GM23338 (cell line): Measurements from ENCODE around the gene MPL. TPM values are rescaled to one million over a fixed set of nuclear protein-coding genes. Genes with fewer than 3 reads are reported as not detected.

Experiments
- ATAC-seq: fragments of 200-7000 bp; cut with Tn5 transposase; 3 replicates; pipeline ENCODE4 v1.9.1; 2020
- DNase-seq: peaks from one replicate; pipeline ENCODE4 v3.0.0-alpha.2; 2015; ENCODE audit warnings: low spot score
- H2AFZ ChIP-seq: fragments of 200-600 bp; sonication (generic); 2 replicates; pipeline ENCODE4 v1.8.0; 2016; ENCODE audit warnings: antibody characterized with exemption, mild to moderate bottlenecking, moderate library complexity
- H3F3A ChIP-seq: fragments of 200-600 bp; sonication (generic); replicated peaks from 2 replicates; pipeline ENCODE4 v1.8.0; 2017; ENCODE audit warnings: antibody characterized with exemption, mixed run types, low read depth
- H3K27ac ChIP-seq: fragments of 200-600 bp; sonication (generic); 2 replicates; pipeline ENCODE4 v1.6.1; 2016; ENCODE audit warnings: low read depth
- H3K27me3 ChIP-seq: fragments of 200-600 bp; sonication (generic); 2 replicates; pipeline ENCODE4 v1.8.0; 2016; ENCODE audit warnings: mild to moderate bottlenecking, mixed run types, moderate library complexity; ENCODE audit not compliant: insufficient read depth
- H3K36me3 ChIP-seq: fragments of 200-600 bp; sonication (generic); 2 replicates; pipeline ENCODE4 v1.8.0; 2016; ENCODE audit warnings: mild to moderate bottlenecking; ENCODE audit not compliant: insufficient read depth
- H3K4me1 ChIP-seq: fragments of 200-600 bp; sonication (generic); 2 replicates; pipeline ENCODE4 v1.8.0; 2016; ENCODE audit warnings: mild to moderate bottlenecking, moderate library complexity; ENCODE audit not compliant: insufficient read depth
- H3K4me2 ChIP-seq: fragments of 200-600 bp; sonication (generic); 2 replicates; pipeline ENCODE4 v1.7.1; 2017; ENCODE audit warnings: mixed run types
- H3K4me3 ChIP-seq: fragments of 200-600 bp; sonication (generic); 2 replicates; pipeline ENCODE4 v1.6.1; 2016; ENCODE audit warnings: mixed run types
- H3K79me2 ChIP-seq: fragments of 200-600 bp; sonication (generic); replicated peaks from 2 replicates; pipeline ENCODE4 v1.8.0; 2017; ENCODE audit warnings: mild to moderate bottlenecking; ENCODE audit not compliant: insufficient read depth
- H3K9me2 ChIP-seq: fragments of 200-600 bp; sonication (generic); 2 replicates; pipeline ENCODE4 v1.8.0; 2017; ENCODE audit not compliant: insufficient read depth
- H4K20me1 ChIP-seq: fragments of 200-600 bp; sonication (generic); replicated peaks from 2 replicates; pipeline ENCODE4 v1.8.0; 2017; ENCODE audit warnings: mild to moderate bottlenecking; ENCODE audit not compliant: insufficient read depth
- H3K27ac Mint-ChIP-seq: 2 replicates; pipeline ENCODE4 v1.8.0; 2020; ENCODE audit warnings: inconsistent platforms, mild to moderate bottlenecking, moderate library complexity, mixed read lengths
- H3K27me3 Mint-ChIP-seq: 3 replicates; pipeline ENCODE4 v1.8.0; 2022; ENCODE audit warnings: low read depth, mild to moderate bottlenecking, moderate library complexity, mixed read lengths, inconsistent platforms; ENCODE audit not compliant: insufficient read depth, poor library complexity
- H3K36me3 Mint-ChIP-seq: 3 replicates; pipeline ENCODE4 v1.8.0; 2021; ENCODE audit warnings: low read depth, mild to moderate bottlenecking, inconsistent platforms, moderate library complexity, mixed read lengths
- H3K4me1 Mint-ChIP-seq: 3 replicates; pipeline ENCODE4 v1.8.0; 2020; ENCODE audit warnings: mild to moderate bottlenecking, inconsistent platforms, mixed read lengths
- H3K4me3 Mint-ChIP-seq: 3 replicates; pipeline ENCODE4 v1.8.0; 2021; ENCODE audit warnings: moderate library complexity, mild to moderate bottlenecking, inconsistent platforms, mixed read lengths
- H3K9me3 Mint-ChIP-seq: 3 replicates; pipeline ENCODE4 v1.8.0; 2020; ENCODE audit warnings: moderate library complexity, mild to moderate bottlenecking, inconsistent platforms, mixed read lengths
- CREB1 ChIP-seq: fragments of 250-450 bp; sonication (Bioruptor Pico); IDR thresholded peaks from 2 replicates; pipeline ENCODE4 v1.5.0; 2020; ENCODE audit warnings: low read depth, mild to moderate bottlenecking, moderate library complexity
- ETS1 ChIP-seq: IDR thresholded peaks from 2 replicates; pipeline ENCODE4 v1.6.1; 2016; ENCODE audit warnings: antibody characterized with exemption
- EZH2 ChIP-seq: fragments of 200-600 bp; sonication (generic); IDR thresholded peaks from one replicate; pipeline ENCODE4 v1.8.0; 2017; ENCODE audit warnings: antibody characterized with exemption, mild to moderate bottlenecking, low read depth; ENCODE audit not compliant: unreplicated experiment
- EZH2phosphoT487 ChIP-seq: fragments of 200-600 bp; sonication (generic); IDR thresholded peaks from one replicate; pipeline ENCODE4 v1.8.1; 2018; ENCODE audit warnings: antibody characterized with exemption; ENCODE audit not compliant: unreplicated experiment
- JUNB ChIP-seq: IDR thresholded peaks from one replicate; pipeline ENCODE4 v1.6.1; 2016; ENCODE audit warnings: antibody characterized with exemption; ENCODE audit not compliant: unreplicated experiment
- NANOG ChIP-seq: IDR thresholded peaks from 2 replicates; pipeline ENCODE4 v1.6.1; 2016; ENCODE audit warnings: antibody characterized with exemption, borderline replicate concordance
- POLR2AphosphoS5 ChIP-seq: IDR thresholded peaks from 2 replicates; pipeline ENCODE4 v1.6.1; 2016; ENCODE audit warnings: antibody characterized with exemption, low read depth
- STAT1 ChIP-seq: IDR thresholded peaks from one replicate; pipeline ENCODE4 v1.6.1; 2016; ENCODE audit warnings: antibody characterized with exemption; ENCODE audit not compliant: unreplicated experiment
- ZNF114 ChIP-seq: fragments of 250-450 bp; sonication (Bioruptor Pico); IDR thresholded peaks from 2 replicates; pipeline ENCODE4 v1.5.0; 2020; ENCODE audit warnings: mild to moderate bottlenecking, moderate library complexity
- ZNF331 ChIP-seq: fragments of 250-450 bp; sonication (Bioruptor Pico); IDR thresholded peaks from 2 replicates; pipeline ENCODE4 v1.5.0; 2020; ENCODE audit warnings: low read depth, mild to moderate bottlenecking, moderate library complexity
- ZNF462 ChIP-seq: fragments of 250-450 bp; sonication (Bioruptor Pico); IDR thresholded peaks from 2 replicates; pipeline ENCODE4 v1.5.0; 2020; ENCODE audit warnings: mild to moderate bottlenecking, moderate library complexity
- polyA plus RNA-seq: library from polyadenylated mRNA; unstranded; fragments of >200 nt; fragmentation: Nextera tagmentation; extraction: Ambion mirVana; gene quantifications from 2 replicates; pipeline ENCODE4 v1.2.1, GENCODE V29; 2016
- total RNA-seq: library from RNA; depleted of rRNA; stranded (reverse); fragments of >200 nt; shearing (Covaris generic); gene quantifications from 2 replicates; pipeline ENCODE4 v1.2.3, GENCODE V29; 2014
- TF ChIP-seq, protein P1 (sequence below): IDR thresholded peaks from one replicate; pipeline ENCODE4 v1.6.1; 2018; ENCODE audit warnings: antibody characterized with exemption; ENCODE audit not compliant: unreplicated experiment
- TF ChIP-seq, protein P2 (sequence below), 2 experiments: fragments of 200-600 bp in 1 of 2; sonication (generic) in 1 of 2; conservative IDR thresholded peaks; 2 replicates each; pipeline versions ENCODE4 v1.5.1 to v1.6.1; 2016 to 2017; ENCODE audit warnings: antibody characterized with exemption in 2 of 2, low read depth in 2 of 2, mild to moderate bottlenecking in 2 of 2, moderate library complexity in 1 of 2

MPL gene
- total and polyA plus RNA-seq, 2 experiments from 2014 or later = not detected

DNA sequence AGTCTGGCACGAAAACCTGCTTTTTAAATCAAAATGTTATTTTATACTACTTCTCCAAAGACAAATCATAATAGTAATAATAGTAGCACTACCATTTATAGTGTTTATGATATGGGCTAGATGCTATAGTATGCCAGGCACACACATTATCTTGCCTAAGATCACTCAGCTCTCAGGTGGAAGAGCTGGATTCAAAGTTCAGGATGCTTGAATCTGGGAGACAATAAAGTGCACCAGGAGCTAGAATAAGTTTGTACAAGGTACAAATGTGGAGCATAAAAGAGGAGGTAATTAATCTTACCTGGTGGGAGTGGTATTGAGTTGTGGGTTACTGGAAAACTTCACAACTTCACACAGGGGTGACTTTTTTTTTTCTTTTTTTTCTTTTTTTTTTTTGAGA is 40.2 kb downstream of the MPL start:
- Mint-ChIP-seq H3K4me1 (peaks cover 3% of the 10 kb centered on the region), H3K4me3 (no peak overlapping the region), H3K27me3 (peaks cover 2% of the 10 kb centered on the region), H3K36me3 (peaks cover under 1% of the 10 kb centered on the region; the same call in 1 of the 3 replicates), H3K9me3 (no peaks in the 10 kb centered on the region), H3K27ac (no peak overlapping the region)
- H3K9me2 ChIP-seq = no peaks in the 10 kb centered on the region
- no peaks in the 10 kb centered on the region for H3K79me2 ChIP-seq
- H3K36me3 ChIP-seq = no peaks in the 10 kb centered on the region
- H3K4me3 ChIP-seq = no peak overlapping the region
- H2AFZ ChIP-seq = no peak overlapping the region
- DNase-seq (no peak), ATAC-seq (no peak)
- no peaks in the 10 kb centered on the region for H3K27me3 ChIP-seq
- 0 out of 2 replicates have a peak, but pooled peaks cover 1% of the 10 kb centered on the region for H4K20me1 ChIP-seq
- no peak overlapping the region for H3K27ac ChIP-seq
- TF ChIP-seq, protein P1, sequence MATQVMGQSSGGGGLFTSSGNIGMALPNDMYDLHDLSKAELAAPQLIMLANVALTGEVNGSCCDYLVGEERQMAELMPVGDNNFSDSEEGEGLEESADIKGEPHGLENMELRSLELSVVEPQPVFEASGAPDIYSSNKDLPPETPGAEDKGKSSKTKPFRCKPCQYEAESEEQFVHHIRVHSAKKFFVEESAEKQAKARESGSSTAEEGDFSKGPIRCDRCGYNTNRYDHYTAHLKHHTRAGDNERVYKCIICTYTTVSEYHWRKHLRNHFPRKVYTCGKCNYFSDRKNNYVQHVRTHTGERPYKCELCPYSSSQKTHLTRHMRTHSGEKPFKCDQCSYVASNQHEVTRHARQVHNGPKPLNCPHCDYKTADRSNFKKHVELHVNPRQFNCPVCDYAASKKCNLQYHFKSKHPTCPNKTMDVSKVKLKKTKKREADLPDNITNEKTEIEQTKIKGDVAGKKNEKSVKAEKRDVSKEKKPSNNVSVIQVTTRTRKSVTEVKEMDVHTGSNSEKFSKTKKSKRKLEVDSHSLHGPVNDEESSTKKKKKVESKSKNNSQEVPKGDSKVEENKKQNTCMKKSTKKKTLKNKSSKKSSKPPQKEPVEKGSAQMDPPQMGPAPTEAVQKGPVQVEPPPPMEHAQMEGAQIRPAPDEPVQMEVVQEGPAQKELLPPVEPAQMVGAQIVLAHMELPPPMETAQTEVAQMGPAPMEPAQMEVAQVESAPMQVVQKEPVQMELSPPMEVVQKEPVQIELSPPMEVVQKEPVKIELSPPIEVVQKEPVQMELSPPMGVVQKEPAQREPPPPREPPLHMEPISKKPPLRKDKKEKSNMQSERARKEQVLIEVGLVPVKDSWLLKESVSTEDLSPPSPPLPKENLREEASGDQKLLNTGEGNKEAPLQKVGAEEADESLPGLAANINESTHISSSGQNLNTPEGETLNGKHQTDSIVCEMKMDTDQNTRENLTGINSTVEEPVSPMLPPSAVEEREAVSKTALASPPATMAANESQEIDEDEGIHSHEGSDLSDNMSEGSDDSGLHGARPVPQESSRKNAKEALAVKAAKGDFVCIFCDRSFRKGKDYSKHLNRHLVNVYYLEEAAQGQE = no peak
- TF ChIP-seq EZH2 (no peak), STAT1 (no peak), ZNF331 (CRISPR knock-in tag) (no peak), ZNF114 (CRISPR knock-in tag) (no peak), NANOG (no peak), JUNB (no peak), EZH2phosphoT487 (no peak), POLR2AphosphoS5 (no peak), CREB1 (no peak), ETS1 (no peak), ZNF462 (CRISPR knock-in tag) (no peak)
- TF ChIP-seq, protein P2, sequence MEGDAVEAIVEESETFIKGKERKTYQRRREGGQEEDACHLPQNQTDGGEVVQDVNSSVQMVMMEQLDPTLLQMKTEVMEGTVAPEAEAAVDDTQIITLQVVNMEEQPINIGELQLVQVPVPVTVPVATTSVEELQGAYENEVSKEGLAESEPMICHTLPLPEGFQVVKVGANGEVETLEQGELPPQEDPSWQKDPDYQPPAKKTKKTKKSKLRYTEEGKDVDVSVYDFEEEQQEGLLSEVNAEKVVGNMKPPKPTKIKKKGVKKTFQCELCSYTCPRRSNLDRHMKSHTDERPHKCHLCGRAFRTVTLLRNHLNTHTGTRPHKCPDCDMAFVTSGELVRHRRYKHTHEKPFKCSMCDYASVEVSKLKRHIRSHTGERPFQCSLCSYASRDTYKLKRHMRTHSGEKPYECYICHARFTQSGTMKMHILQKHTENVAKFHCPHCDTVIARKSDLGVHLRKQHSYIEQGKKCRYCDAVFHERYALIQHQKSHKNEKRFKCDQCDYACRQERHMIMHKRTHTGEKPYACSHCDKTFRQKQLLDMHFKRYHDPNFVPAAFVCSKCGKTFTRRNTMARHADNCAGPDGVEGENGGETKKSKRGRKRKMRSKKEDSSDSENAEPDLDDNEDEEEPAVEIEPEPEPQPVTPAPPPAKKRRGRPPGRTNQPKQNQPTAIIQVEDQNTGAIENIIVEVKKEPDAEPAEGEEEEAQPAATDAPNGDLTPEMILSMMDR (conservative IDR thresholded peaks at IDR 0.05; ENCODE audit: low read depth in 2 of 2) = no peak
- H3K4me2 ChIP-seq = no peak overlapping the region
- no peaks in the 10 kb centered on the region for H3K4me1 ChIP-seq
- H3F3A ChIP-seq = no peaks in the 10 kb centered on the region
